Posterior vena cava (tissue), 2 donors: ENCODE data around the gene CHID1. TPM values are rescaled to one million over a fixed set of nuclear protein-coding genes. Genes with fewer than 3 reads are reported as not detected.

Source experiments
- DNase-seq: peaks from one replicate; pipeline ENCODE4 v3.0.0-alpha.2; 2020; ENCODE audit warnings: low spot score
- intact Hi-C, 2 donors: fragments of 100-400 bp; cut with DNase I; formaldehyde crosslinking; loops; one replicate each; pipeline versions ENCODE4 v1.14.1 to v1.14.2; 2022 to 2023
- total RNA-seq, 2 donors: library from RNA; stranded (reverse); fragmentation: NEBNext Ultra II Directional; extraction: Animal tissue kit (Norgen Biotek cat#: 25700); gene quantifications; one replicate each; pipeline ENCODE4 v1.2.1, GENCODE V29; 2021
- donor health status: DM: yes; HTN: yes; CAD: no.
- donor health status: DM: yes; HTN: yes; CAD: no.

The CHID1 gene
- total RNA-seq, 2 donors from 2014 or later, result 57.9 to 88.5 TPM

GRCh38 chr11:843818-844692 lies 66.6 kb downstream of the CHID1 start:
- peak; percentile 99 for DNase-seq
- intact Hi-C loops, result loop anchor here in 1 of 2 donors (5.0 kb wide), 1 partner anchor 1038 kb away; no protein-coding TSS in a partner anchor

GRCh38 chr11:843086-843734 lies 67.4 kb downstream of the CHID1 start:
- DNase-seq, result no peak
- intact Hi-C loops, result loop anchor here in 1 of 2 donors (5.0 kb wide), 1 partner anchor 1039 kb away; no protein-coding TSS in a partner anchor

- intact Hi-C loops, result loop anchor here in 1 of 2 donors (5.0 kb wide), 1 partner anchor 1040 kb away; no protein-coding TSS in a partner anchor
- peak; percentile 97 for DNase-seq
Measured at GRCh38 chr11:842370-843002, 68.1 kb downstream of the CHID1 start, which contains the start of the genes POLR2L and TSPAN4. POLR2L (minus strand) TSS chr11:842529; CDS start chr11:842508, 21 bp downstream. TSPAN4 (plus strand) TSS chr11:842852; CDS start chr11:850305, 7,453 bp downstream.

GRCh38 chr11:841981-842369 lies 68.6 kb downstream of the CHID1 start:
- intact Hi-C loops, result loop anchor here in 1 of 2 donors (5.0 kb wide), 1 partner anchor 1040 kb away; no protein-coding TSS in a partner anchor
- DNase-seq, result no peak

- intact Hi-C loops, result loop anchor here in 1 of 2 donors (5.0 kb wide), 1 partner anchor 1042 kb away; no protein-coding TSS in a partner anchor
- DNase-seq, result no peak
Measured at GRCh38 chr11:839875-840617, 70.6 kb downstream of the CHID1 start.

- intact Hi-C loops, result no loop called here
- DNase-seq, result no peak
Measured at GRCh38 chr11:839280-839623, 71.4 kb downstream of the CHID1 start.

GRCh38 chr11:838441-839279 lies 72.0 kb downstream of the CHID1 start:
- no peak for DNase-seq
- intact Hi-C loops, result no loop called here

- DNase-seq, result no peak
- intact Hi-C loops, result no loop called here
Measured at GRCh38 chr11:837990-838307, 72.7 kb downstream of the CHID1 start.

- DNase-seq, result no peak
- intact Hi-C loops, result no loop called here
Measured at GRCh38 chr11:837189-837989, 73.2 kb downstream of the CHID1 start.

GRCh38 chr11:836700-837099 lies 73.9 kb downstream of the CHID1 start:
- no peak for DNase-seq
- intact Hi-C loops, result no loop called here

- DNase-seq, result no peak
- intact Hi-C loops, result no loop called here
Measured at GRCh38 chr11:836274-836673, 74.3 kb downstream of the CHID1 start.

GRCh38 chr11:834371-835316 lies 76.0 kb downstream of the CHID1 start:
- DNase-seq, result no peak
- intact Hi-C loops, result no loop called here

- intact Hi-C loops, result no loop called here
- no peak for DNase-seq
Measured at GRCh38 chr11:833849-834311, 76.7 kb downstream of the CHID1 start.

GRCh38 chr11:833114-833791 lies 77.4 kb downstream of the CHID1 start:
- no peak for DNase-seq

GRCh38 chr11:832529-833113 lies 78.0 kb downstream of the CHID1 start, which contains the start of gene CD151:
CD151 (plus strand) TSS chr11:832952; CDS start chr11:836070, 3,118 bp downstream.
- intact Hi-C loops, result no loop called here
- DNase-seq, result no peak

More at GRCh38 chr11:833114-833791, 77.4 kb downstream of the CHID1 start:
- intact Hi-C loops, result no loop called here
